ENCODE data around the gene FUT2. TPM values are rescaled to one million over a fixed set of nuclear protein-coding genes. Genes with fewer than 3 reads are reported as not detected.

FUT2 gene
- total and polyA plus RNA-seq, 2 donors (not counting 1 experiment from before 2014, with no cell fraction given), result not detected

DNA sequence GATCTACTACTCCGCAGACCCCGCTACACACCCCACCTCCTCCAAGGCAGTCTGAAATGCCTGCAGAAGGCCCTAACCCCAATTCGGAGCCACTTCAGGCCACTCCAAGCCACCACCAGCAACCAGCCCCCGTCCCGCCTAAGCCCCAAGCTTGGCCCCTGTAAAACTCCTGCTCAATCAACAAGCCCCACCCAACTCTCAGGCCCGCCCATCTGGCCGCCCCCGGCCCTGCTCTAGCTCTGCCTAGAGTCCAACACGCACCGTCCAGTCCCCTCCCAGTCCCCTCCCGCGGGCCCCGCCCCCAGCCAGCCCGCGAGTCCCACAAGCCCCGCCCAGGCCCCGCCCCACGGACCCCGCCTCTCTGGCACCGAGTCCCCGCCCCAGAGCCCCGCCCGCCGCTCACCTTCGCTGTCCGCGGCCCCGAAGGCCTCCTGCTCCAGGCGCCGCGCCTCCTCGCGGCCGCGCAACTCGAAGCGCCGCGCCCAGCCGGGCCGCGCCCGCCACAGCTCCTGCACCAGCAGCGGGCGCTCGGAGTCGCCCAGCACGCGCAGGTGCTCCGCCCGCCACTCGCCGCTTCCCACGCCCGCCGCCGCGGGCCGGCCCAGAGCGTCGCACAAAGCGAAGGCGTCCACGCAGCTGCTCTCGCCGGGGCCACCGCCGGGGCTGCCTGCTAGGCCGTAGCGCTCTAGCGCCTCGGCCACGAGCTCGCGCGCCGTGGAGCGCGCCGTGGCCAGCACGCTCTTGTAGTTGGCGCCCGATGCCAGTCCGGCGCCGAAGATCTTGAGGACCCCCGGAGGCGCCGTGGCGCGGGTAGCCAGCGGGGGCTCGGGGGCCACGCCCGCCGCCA is 43.0 kb downstream of the FUT2 start:
- peaks cover 0 to 29% (median 0%) of the 10 kb centered on the region in 3 donors for H3K9me3 ChIP-seq (ENCODE audit: control extremely low read depth in 1 of 3, control insufficient read depth in 2 of 3, insufficient read depth in 1 of 3, low read length in 2 of 3)
- H3K27me3 ChIP-seq (replicated peaks in 1 of 4; ENCODE audit: control extremely low read depth in 1 of 4, control insufficient read depth in 3 of 4, insufficient read depth in 4 of 4, low read length in 3 of 4), result peaks cover 0 to 26% (median 10%) of the 10 kb centered on the region in 4 experiments
- peaks cover 22 to 25% of the 10 kb centered on the region in 2 donors for H3K4me1 ChIP-seq (ENCODE audit: control insufficient read depth in 2 of 2, insufficient read depth in 2 of 2, low read length in 2 of 2)
- no peaks in the 10 kb centered on the region for H3K79me2 ChIP-seq (ENCODE audit: control insufficient read depth, insufficient read depth, low read length)
- no peak overlapping the region for H3K27ac ChIP-seq (ENCODE audit: low read length in 2 of 2)
- no peaks in the 10 kb centered on the region for H3K36me3 ChIP-seq (replicated peaks in 1 of 2; ENCODE audit: control extremely low read depth in 1 of 2, control insufficient read depth in 1 of 2, extremely low read depth in 1 of 2, insufficient read depth in 2 of 2, low read length in 1 of 2)
- ChIA-PET CTCF (interaction anchor here (0.6 to 3.2 kb wide), 16 partner anchors 9 to 468 kb away, joined by 3 to 18 read pairs (median 5); partner anchors contain the start of genes CA11 and IZUMO1), POLR2A (interaction anchor here (0.6 to 1.8 kb wide), 11 partner anchors 8 to 1590 kb away, joined by 3 to 11 read pairs (median 3); partner anchors contain the start of genes CA11, IZUMO1, KCNC3 and PPP1R15A)
- Mint-ChIP-seq H3K4me3 (peak overlapping the region; percentile 63), H3K9me3 (ENCODE audit: insufficient read depth) (no peaks in the 10 kb centered on the region), H3K27me3 (peaks cover 15% of the 10 kb centered on the region), H3K4me1 (peaks cover 15% of the 10 kb centered on the region), H3K27ac (peak overlapping the region; percentile 67)
- H4K20me1 ChIP-seq (ENCODE audit: control insufficient read depth, insufficient read depth, low read length, poor library complexity, severe bottlenecking), result no peaks in the 10 kb centered on the region
- TF ChIP-seq EZH2 (IDR thresholded peaks at IDR 0.05; ENCODE audit: borderline replicate concordance, insufficient read depth, low read depth, low read length, poor library complexity, severe bottlenecking), result no peak
- TF ChIP-seq, protein P1, sequence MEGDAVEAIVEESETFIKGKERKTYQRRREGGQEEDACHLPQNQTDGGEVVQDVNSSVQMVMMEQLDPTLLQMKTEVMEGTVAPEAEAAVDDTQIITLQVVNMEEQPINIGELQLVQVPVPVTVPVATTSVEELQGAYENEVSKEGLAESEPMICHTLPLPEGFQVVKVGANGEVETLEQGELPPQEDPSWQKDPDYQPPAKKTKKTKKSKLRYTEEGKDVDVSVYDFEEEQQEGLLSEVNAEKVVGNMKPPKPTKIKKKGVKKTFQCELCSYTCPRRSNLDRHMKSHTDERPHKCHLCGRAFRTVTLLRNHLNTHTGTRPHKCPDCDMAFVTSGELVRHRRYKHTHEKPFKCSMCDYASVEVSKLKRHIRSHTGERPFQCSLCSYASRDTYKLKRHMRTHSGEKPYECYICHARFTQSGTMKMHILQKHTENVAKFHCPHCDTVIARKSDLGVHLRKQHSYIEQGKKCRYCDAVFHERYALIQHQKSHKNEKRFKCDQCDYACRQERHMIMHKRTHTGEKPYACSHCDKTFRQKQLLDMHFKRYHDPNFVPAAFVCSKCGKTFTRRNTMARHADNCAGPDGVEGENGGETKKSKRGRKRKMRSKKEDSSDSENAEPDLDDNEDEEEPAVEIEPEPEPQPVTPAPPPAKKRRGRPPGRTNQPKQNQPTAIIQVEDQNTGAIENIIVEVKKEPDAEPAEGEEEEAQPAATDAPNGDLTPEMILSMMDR (IDR thresholded peaks at IDR 0.05), result peak; percentile 54
- H3K4me2 ChIP-seq (replicated peaks; ENCODE audit: low read depth, low read length, poor library complexity, severe bottlenecking), result peak overlapping the region; percentile 99
- peak overlapping the region; percentile 64 for H3K9ac ChIP-seq (ENCODE audit: low read length)
- DNase-seq, result peak; percentile 91
- 3% methylated on average over 96 of the region's 96 CpGs for WGBS (ENCODE audit: insufficient coverage)
- intact Hi-C loops (cut with micrococcal nuclease), result loop anchor here (1.0 kb wide), 3 partner anchors 24 to 92 kb away; partner anchors contain the start of gene CA11
- peak overlapping the region in 3 of 5 experiments; percentile 48 to 65 (median 54) for H3K4me3 ChIP-seq (ENCODE audit: control extremely low read depth in 1 of 5, extremely low read depth in 1 of 5, insufficient read depth in 1 of 5, low read depth in 2 of 5, low read length in 4 of 5)
- peak; percentile 93 for ATAC-seq (ENCODE audit: low read depth)
- peak overlapping the region; percentile 87 for H2AFZ ChIP-seq (ENCODE audit: insufficient read depth, low read depth, low read length, poor library complexity, severe bottlenecking)
